Gastroesophageal sphincter (tissue), 4 donors: ENCODE measurements around the gene PSMB2. TPM values are rescaled to one million over a fixed set of nuclear protein-coding genes. Genes with fewer than 3 reads are reported as not detected.
A peak's percentile ranks its signal among the peaks of the same experiment; 100 is the strongest.

Experiments
- ATAC-seq: fragments of 150-250 bp; one replicate; pipeline ENCODE4 v1.9.1; 2016; ENCODE audit warnings: mild to moderate bottlenecking, moderate library complexity
- H3K27ac ChIP-seq, 4 donors: fragments of 200-600 bp; sonication (generic) in 3 of 4; 1 replicate in 3 of 4; 2 replicates in 1 of 4; pipeline ENCODE4 v1.5.1; 2016 to 2019
- H3K27me3 ChIP-seq: fragments of 200-600 bp; sonication (generic); one replicate; pipeline ENCODE4 v1.5.1; 2019
- H3K36me3 ChIP-seq, 2 donors: fragments of 200-600 bp; sonication (generic); one replicate each; pipeline ENCODE4 v1.5.1; 2019; ENCODE audit warnings: control low read depth in 1 of 2
- H3K4me1 ChIP-seq, 3 donors: fragments of 200-600 bp; sonication (generic); 1 replicate in 2 of 3; 2 replicates in 1 of 3; pipeline ENCODE4 v1.5.1; 2016 to 2019; ENCODE audit warnings: control low read depth in 2 of 3
- H3K4me3 ChIP-seq, 2 donors: fragments of 200-600 bp; sonication (generic); one replicate each; pipeline ENCODE4 v1.5.1; 2019; ENCODE audit warnings: mild to moderate bottlenecking in 1 of 2, moderate library complexity in 1 of 2
- H3K9me3 ChIP-seq, 3 donors: fragments of 200-600 bp; sonication (generic); one replicate each; pipeline ENCODE4 v1.5.1; 2017 to 2019; ENCODE audit warnings: control low read depth in 2 of 3
- EP300 ChIP-seq: sonication (generic); formaldehyde crosslinking; IDR thresholded peaks from one replicate; pipeline ENCODE4 v1.6.1; 2017; ENCODE audit warnings: antibody characterized with exemption, mild to moderate bottlenecking
- POLR2A ChIP-seq, 2 donors: fragments of 450-650 bp; IDR thresholded peaks; one replicate each; pipeline ENCODE4 v1.6.1; 2017; ENCODE audit warnings: antibody characterized with exemption in 2 of 2, mild to moderate bottlenecking in 2 of 2, moderate library complexity in 1 of 2
- POLR2AphosphoS5 ChIP-seq: sonication (generic); formaldehyde crosslinking; IDR thresholded peaks from one replicate; pipeline ENCODE4 v1.6.1; 2017; ENCODE audit warnings: antibody characterized with exemption
- WGBS, 2 donors: methylation state at CpG; one replicate each; pipeline ENCODE4 v1.1.5; 2018; ENCODE audit warnings: low coverage in 1 of 2; 5-methylcytosine and 5-hydroxymethylcytosine counted together
- total RNA-seq, 4 donors: library from RNA; depleted of rRNA; stranded (reverse); fragments of >200 nt; gene quantifications; one replicate each; pipeline ENCODE4 v1.1.0, GENCODE V29; 2016
- TF ChIP-seq, protein P1 (sequence below), 4 experiments: fragments of 200-600 bp in 2 of 4; fragments of 450-650 bp in 2 of 4; sonication (generic) in 1 of 4; IDR thresholded peaks; one replicate each; pipeline ENCODE4 v1.5.1; 2017 to 2019; ENCODE audit warnings: antibody characterized with exemption in 4 of 4, mild to moderate bottlenecking in 2 of 4, moderate library complexity in 2 of 4

The PSMB2 gene
- total RNA-seq, 4 donors from 2014 or later: 31.0 to 39.3 (median 38.7) TPM

DNA sequence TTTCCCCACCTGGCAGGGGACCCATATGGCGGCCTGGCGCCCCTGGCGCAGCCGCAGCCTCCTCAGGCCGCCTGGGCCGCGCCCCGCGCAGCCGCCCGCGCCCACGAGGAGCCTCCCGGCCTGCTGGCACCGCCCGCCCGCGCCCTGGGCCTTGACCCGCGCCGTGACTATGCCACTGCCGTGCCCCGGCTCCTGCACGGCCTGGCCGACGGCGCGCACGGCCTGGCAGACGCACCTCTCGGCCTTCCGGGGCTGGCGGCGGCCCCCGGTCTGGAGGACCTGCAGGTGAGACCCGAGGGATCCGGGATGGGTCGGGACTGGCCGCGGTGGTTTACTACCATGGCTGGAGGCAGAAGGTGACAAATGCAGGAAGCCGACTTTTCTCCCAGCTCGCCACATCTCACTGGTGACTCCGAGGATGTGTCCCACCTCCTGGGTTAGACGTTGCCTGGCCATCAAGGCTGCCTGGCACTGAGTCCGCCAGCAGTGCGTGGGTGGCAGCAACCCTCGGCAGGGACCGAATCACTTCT lies 67.1 kb downstream of the PSMB2 start:
- H3K27me3 ChIP-seq: peaks cover 96% of the 10 kb centered on the region

GRCh38 chr1:35573198-35574124 lies 67.9 kb downstream of the PSMB2 start, which contains the start of gene TFAP2E:
Gene TFAP2E, plus strand, starts transcription at chr1:35573314. Its CDS starts 264 bp downstream, at chr1:35573578.
- Histone ChIP-seq H3K36me3 (no peaks in the 10 kb centered on the region), H3K4me3 (peak within 1 kb of the TSS in 1 of 2 donors; percentile 48), H3K27ac (no peak within 1 kb of the TSS), H3K27me3 (peaks cover 94% of the 10 kb centered on the region), H3K9me3 (no peaks in the 10 kb centered on the region), H3K4me1 (peaks cover 0 to 42% (median 18%) of the 10 kb centered on the region in 3 donors)
- WGBS, 2 donors: no CpG with 5 or more reads among the region's 95 CpGs
- no peak for TF ChIP-seq POLR2A (IDR thresholded peaks at IDR 0.05)
- TF ChIP-seq POLR2AphosphoS5: no peak
- TF ChIP-seq EP300: no peak
- TF ChIP-seq, protein P1, sequence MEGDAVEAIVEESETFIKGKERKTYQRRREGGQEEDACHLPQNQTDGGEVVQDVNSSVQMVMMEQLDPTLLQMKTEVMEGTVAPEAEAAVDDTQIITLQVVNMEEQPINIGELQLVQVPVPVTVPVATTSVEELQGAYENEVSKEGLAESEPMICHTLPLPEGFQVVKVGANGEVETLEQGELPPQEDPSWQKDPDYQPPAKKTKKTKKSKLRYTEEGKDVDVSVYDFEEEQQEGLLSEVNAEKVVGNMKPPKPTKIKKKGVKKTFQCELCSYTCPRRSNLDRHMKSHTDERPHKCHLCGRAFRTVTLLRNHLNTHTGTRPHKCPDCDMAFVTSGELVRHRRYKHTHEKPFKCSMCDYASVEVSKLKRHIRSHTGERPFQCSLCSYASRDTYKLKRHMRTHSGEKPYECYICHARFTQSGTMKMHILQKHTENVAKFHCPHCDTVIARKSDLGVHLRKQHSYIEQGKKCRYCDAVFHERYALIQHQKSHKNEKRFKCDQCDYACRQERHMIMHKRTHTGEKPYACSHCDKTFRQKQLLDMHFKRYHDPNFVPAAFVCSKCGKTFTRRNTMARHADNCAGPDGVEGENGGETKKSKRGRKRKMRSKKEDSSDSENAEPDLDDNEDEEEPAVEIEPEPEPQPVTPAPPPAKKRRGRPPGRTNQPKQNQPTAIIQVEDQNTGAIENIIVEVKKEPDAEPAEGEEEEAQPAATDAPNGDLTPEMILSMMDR (IDR thresholded peaks at IDR 0.05): no peak
- ATAC-seq: peak; percentile 26

More for the DNA sequence above, 67.1 kb downstream of the PSMB2 start:
- Histone ChIP-seq H3K27ac (no peak overlapping the region), H3K9me3 (no peaks in the 10 kb centered on the region), H3K36me3 (no peaks in the 10 kb centered on the region), H3K4me3 (no peak overlapping the region), H3K4me1 (peaks cover 0 to 38% (median 18%) of the 10 kb centered on the region in 3 donors)
- no peak for TF ChIP-seq EP300
- TF ChIP-seq, protein P1 (IDR thresholded peaks at IDR 0.05): no peak
- TF ChIP-seq POLR2A (IDR thresholded peaks at IDR 0.05): no peak
- no peak for TF ChIP-seq POLR2AphosphoS5
- no CpG with 5 or more reads among the region's 48 CpGs for WGBS, 2 donors
- no peak for ATAC-seq

GRCh38 chr1:35572296-35572695 lies 69.0 kb downstream of the PSMB2 start:
- Histone ChIP-seq H3K36me3 (peaks cover 0 to 4% of the 10 kb centered on the region in 2 donors), H3K4me3 (no peak overlapping the region), H3K4me1 (peaks cover 0 to 31% (median 12%) of the 10 kb centered on the region in 3 donors), H3K9me3 (no peaks in the 10 kb centered on the region), H3K27ac (no peak overlapping the region), H3K27me3 (peaks cover 83% of the 10 kb centered on the region)
- TF ChIP-seq EP300 (no peak), POLR2AphosphoS5 (no peak), POLR2A (IDR thresholded peaks at IDR 0.05) (no peak)
- TF ChIP-seq, protein P1 (IDR thresholded peaks at IDR 0.05): no peak
- ATAC-seq: no peak
- 94 to 100% methylated on average over 1 to 2 of the region's 2 CpGs for WGBS, 2 donors

- Histone ChIP-seq H3K27ac (no peak overlapping the region), H3K36me3 (peaks cover 0 to 14% of the 10 kb centered on the region in 2 donors), H3K4me3 (no peak overlapping the region), H3K4me1 (peaks cover 0 to 20% (median 6%) of the 10 kb centered on the region in 3 donors), H3K9me3 (no peaks in the 10 kb centered on the region), H3K27me3 (peaks cover 72% of the 10 kb centered on the region)
- WGBS, 2 donors: 88 to 90% methylated on average over 7 of the region's 8 CpGs
- ATAC-seq: no peak
- TF ChIP-seq, protein P1 (IDR thresholded peaks at IDR 0.05): no peak
- TF ChIP-seq EP300: no peak
- TF ChIP-seq POLR2AphosphoS5: no peak
- TF ChIP-seq POLR2A (IDR thresholded peaks at IDR 0.05): no peak
These were observed 70.1 kb downstream of the PSMB2 start for GRCh38 chr1:35571263-35571662.
